ENCODE measurements around the gene TCF20.

The TCF20 gene

GRCh38 chr22:42299586-42300258 lies 29.3 kb upstream of the TCF20 start:
- H3K4me1 ChIP-seq (ENCODE audit: insufficient read depth, low read length), result peaks cover 58% of the 10 kb centered on the region
- peak overlapping the region; percentile 45 for H3K4me3 ChIP-seq (ENCODE audit: low read length)
- H3K27me3 ChIP-seq (ENCODE audit: insufficient read depth, low read length), result peaks cover 6% of the 10 kb centered on the region; the same call in 1 of the 2 replicates
- peak overlapping the region; percentile 62 for H3K27ac ChIP-seq (ENCODE audit: low read depth, low read length)
- H3K9ac ChIP-seq (ENCODE audit: low read depth, low read length), result peak overlapping the region; percentile 54
- H3K36me3 ChIP-seq (ENCODE audit: insufficient read depth, low read length), result no peaks in the 10 kb centered on the region
- no peaks in the 10 kb centered on the region for H3K9me3 ChIP-seq (ENCODE audit: insufficient read depth, low read depth, low read length)
- 6% methylated on average over 14 of the region's 19 CpGs for WGBS

GRCh38 chr22:42298746-42299145 lies 28.3 kb upstream of the TCF20 start:
- H3K4me1 ChIP-seq (ENCODE audit: insufficient read depth, low read length), result peaks cover 54% of the 10 kb centered on the region
- H3K36me3 ChIP-seq (ENCODE audit: insufficient read depth, low read length), result no peaks in the 10 kb centered on the region
- H3K27me3 ChIP-seq (ENCODE audit: insufficient read depth, low read length), result no peaks in the 10 kb centered on the region; the same call in 1 of the 2 replicates
- no peak overlapping the region for H3K27ac ChIP-seq (ENCODE audit: low read depth, low read length)
- no peaks in the 10 kb centered on the region for H3K9me3 ChIP-seq (ENCODE audit: insufficient read depth, low read depth, low read length)
- no peak overlapping the region for H3K9ac ChIP-seq (ENCODE audit: low read depth, low read length)
- no peak overlapping the region for H3K4me3 ChIP-seq (ENCODE audit: low read length)
- WGBS, result 73% methylated on average over 8 of the region's 8 CpGs

GRCh38 chr22:42297778-42298177 lies 27.3 kb upstream of the TCF20 start:
- no peaks in the 10 kb centered on the region for H3K36me3 ChIP-seq (ENCODE audit: insufficient read depth, low read length)
- H3K4me1 ChIP-seq (ENCODE audit: insufficient read depth, low read length), result peaks cover 53% of the 10 kb centered on the region
- no peaks in the 10 kb centered on the region; the same call in 1 of the 2 replicates for H3K27me3 ChIP-seq (ENCODE audit: insufficient read depth, low read length)
- no peak overlapping the region for H3K27ac ChIP-seq (ENCODE audit: low read depth, low read length)
- H3K9ac ChIP-seq (ENCODE audit: low read depth, low read length), result no peak overlapping the region
- H3K4me3 ChIP-seq (ENCODE audit: low read length), result no peak overlapping the region
- H3K9me3 ChIP-seq (ENCODE audit: insufficient read depth, low read depth, low read length), result no peaks in the 10 kb centered on the region
- WGBS, result 88% methylated on average over 2 of the region's 2 CpGs

- WGBS, result 89% methylated on average over 3 of the region's 3 CpGs
Observed at GRCh38 chr22:42296883-42297282, 26.4 kb upstream of the TCF20 start.

GRCh38 chr22:42296381-42296853 lies 26.0 kb upstream of the TCF20 start:
- H3K9me3 ChIP-seq (ENCODE audit: insufficient read depth, low read depth, low read length), result no peaks in the 10 kb centered on the region
- H3K27ac ChIP-seq (ENCODE audit: low read depth, low read length), result no peak overlapping the region
- peaks cover 53% of the 10 kb centered on the region for H3K4me1 ChIP-seq (ENCODE audit: insufficient read depth, low read length)
- no peaks in the 10 kb centered on the region for H3K36me3 ChIP-seq (ENCODE audit: insufficient read depth, low read length)
- no peak overlapping the region for H3K4me3 ChIP-seq (ENCODE audit: low read length)
- 78% methylated on average over 19 of the region's 19 CpGs for WGBS
- no peak overlapping the region for H3K9ac ChIP-seq (ENCODE audit: low read depth, low read length)
- no peaks in the 10 kb centered on the region for H3K27me3 ChIP-seq (ENCODE audit: insufficient read depth, low read length)

More at GRCh38 chr22:42296883-42297282, 26.4 kb upstream of the TCF20 start:
- H3K4me3 ChIP-seq (ENCODE audit: low read length), result no peak overlapping the region
- no peak overlapping the region for H3K9ac ChIP-seq (ENCODE audit: low read depth, low read length)
- no peaks in the 10 kb centered on the region for H3K36me3 ChIP-seq (ENCODE audit: insufficient read depth, low read length)
- H3K4me1 ChIP-seq (ENCODE audit: insufficient read depth, low read length), result peaks cover 58% of the 10 kb centered on the region
- no peaks in the 10 kb centered on the region for H3K9me3 ChIP-seq (ENCODE audit: insufficient read depth, low read depth, low read length)
- no peaks in the 10 kb centered on the region for H3K27me3 ChIP-seq (ENCODE audit: insufficient read depth, low read length)
- H3K27ac ChIP-seq (ENCODE audit: low read depth, low read length), result no peak overlapping the region

GRCh38 chr22:42294034-42294985 lies 23.9 kb upstream of the TCF20 start:
- Histone ChIP-seq H3K9me3 (ENCODE audit: insufficient read depth, low read depth, low read length) (no peaks in the 10 kb centered on the region), H3K36me3 (ENCODE audit: insufficient read depth, low read length) (no peaks in the 10 kb centered on the region), H3K4me1 (ENCODE audit: insufficient read depth, low read length) (peaks cover 34% of the 10 kb centered on the region), H3K27ac (ENCODE audit: low read depth, low read length) (no peak overlapping the region), H3K9ac (ENCODE audit: low read depth, low read length) (no peak overlapping the region), H3K27me3 (ENCODE audit: insufficient read depth, low read length) (no peaks in the 10 kb centered on the region), H3K4me3 (ENCODE audit: low read length) (peak overlapping the region; percentile 18; the same call in 1 of the 2 replicates)
- 25% methylated on average over 22 of the region's 22 CpGs for WGBS

- 68% methylated on average over 12 of the region's 12 CpGs for WGBS
- H3K9me3 ChIP-seq (ENCODE audit: insufficient read depth, low read depth, low read length), result no peaks in the 10 kb centered on the region
- H3K27me3 ChIP-seq (ENCODE audit: insufficient read depth, low read length), result no peaks in the 10 kb centered on the region
- no peak overlapping the region for H3K4me3 ChIP-seq (ENCODE audit: low read length)
- H3K27ac ChIP-seq (ENCODE audit: low read depth, low read length), result no peak overlapping the region; the same call in 1 of the 2 replicates
- no peak overlapping the region for H3K9ac ChIP-seq (ENCODE audit: low read depth, low read length)
- peaks cover 22% of the 10 kb centered on the region for H3K4me1 ChIP-seq (ENCODE audit: insufficient read depth, low read length)
- no peaks in the 10 kb centered on the region for H3K36me3 ChIP-seq (ENCODE audit: insufficient read depth, low read length)
Observed at GRCh38 chr22:42292732-42293520, 22.5 kb upstream of the TCF20 start.

GRCh38 chr22:42291287-42291686 lies 20.8 kb upstream of the TCF20 start:
- no peak overlapping the region for H3K4me3 ChIP-seq (ENCODE audit: low read length)
- WGBS, result 87% methylated on average over 6 of the region's 6 CpGs
- H3K27me3 ChIP-seq (ENCODE audit: insufficient read depth, low read length), result 0 out of 2 replicates have a peak, but pooled peaks cover 5% of the 10 kb centered on the region
- H3K27ac ChIP-seq (ENCODE audit: low read depth, low read length), result no peak overlapping the region
- no peaks in the 10 kb centered on the region for H3K36me3 ChIP-seq (ENCODE audit: insufficient read depth, low read length)
- H3K9me3 ChIP-seq (ENCODE audit: insufficient read depth, low read depth, low read length), result no peaks in the 10 kb centered on the region
- no peak overlapping the region for H3K9ac ChIP-seq (ENCODE audit: low read depth, low read length)
- peaks cover 14% of the 10 kb centered on the region for H3K4me1 ChIP-seq (ENCODE audit: insufficient read depth, low read length)

- H3K4me3 ChIP-seq (ENCODE audit: low read length), result no peak overlapping the region
Observed at GRCh38 chr22:42289671-42290541, 19.5 kb upstream of the TCF20 start.

GRCh38 chr22:42288791-42289190 lies 18.3 kb upstream of the TCF20 start:
- Histone ChIP-seq H3K27me3 (ENCODE audit: insufficient read depth, low read length) (peaks cover 27% of the 10 kb centered on the region), H3K27ac (ENCODE audit: low read depth, low read length) (no peak overlapping the region), H3K36me3 (ENCODE audit: insufficient read depth, low read length) (no peaks in the 10 kb centered on the region), H3K9me3 (ENCODE audit: insufficient read depth, low read depth, low read length) (no peaks in the 10 kb centered on the region), H3K4me3 (ENCODE audit: low read length) (no peak overlapping the region), H3K4me1 (ENCODE audit: insufficient read depth, low read length) (peaks cover 10% of the 10 kb centered on the region), H3K9ac (ENCODE audit: low read depth, low read length) (no peak overlapping the region)
- WGBS, result 92% methylated on average over 5 of the region's 5 CpGs

More at GRCh38 chr22:42289671-42290541, 19.5 kb upstream of the TCF20 start:
- 92% methylated on average over 35 of the region's 36 CpGs for WGBS
- Histone ChIP-seq H3K9me3 (ENCODE audit: insufficient read depth, low read depth, low read length) (no peaks in the 10 kb centered on the region), H3K9ac (ENCODE audit: low read depth, low read length) (no peak overlapping the region), H3K36me3 (ENCODE audit: insufficient read depth, low read length) (no peaks in the 10 kb centered on the region), H3K27me3 (ENCODE audit: insufficient read depth, low read length) (peaks cover 16% of the 10 kb centered on the region), H3K4me1 (ENCODE audit: insufficient read depth, low read length) (peaks cover 14% of the 10 kb centered on the region), H3K27ac (ENCODE audit: low read depth, low read length) (no peak overlapping the region)

Measured in HUES64 (cell line).